HUES6 (cell line): ENCODE results near the gene MCOLN1.

Experiments used
- H3K27ac ChIP-seq: 2 replicates; pipeline ENCODE4 v1.7.0; 2013; ENCODE audit warnings: low read depth, mild to moderate bottlenecking, low read length, inconsistent platforms
- H3K27me3 ChIP-seq: 2 replicates; pipeline ENCODE4 v1.6.1; 2013; ENCODE audit warnings: low read length; ENCODE audit not compliant: control insufficient read depth, insufficient read depth
- H3K36me3 ChIP-seq: 2 replicates; pipeline ENCODE4 v1.6.1; 2013; ENCODE audit warnings: low read length; ENCODE audit not compliant: control insufficient read depth, insufficient read depth
- H3K4me1 ChIP-seq: 2 replicates; pipeline ENCODE4 v1.6.1; 2013; ENCODE audit warnings: low read length; ENCODE audit not compliant: control insufficient read depth, insufficient read depth
- H3K4me3 ChIP-seq: 2 replicates; pipeline ENCODE4 v1.5.1; 2013; ENCODE audit warnings: low read depth, low read length
- H3K9ac ChIP-seq: one replicate; pipeline ENCODE4 v1.6.1; 2013; ENCODE audit warnings: mild to moderate bottlenecking, low read length
- H3K9me3 ChIP-seq: 2 replicates; pipeline ENCODE4 v1.6.1; 2013; ENCODE audit warnings: low read depth, low read length; ENCODE audit not compliant: control insufficient read depth, insufficient read depth

Gene MCOLN1

GRCh38 chr19:7515645-7516151 is 6.7 kb upstream of the MCOLN1 start, which contains the start of gene ZNF358:
Gene ZNF358 (plus strand): TSS chr19:7516103. CDS start chr19:7519243, 3,140 bp downstream.
- Histone ChIP-seq H3K4me3 (peak within 1 kb of the TSS; percentile 83), H3K27ac (peak within 1 kb of the TSS; percentile 65), H3K36me3 (no peaks in the 10 kb centered on the region), H3K4me1 (peaks cover 13% of the 10 kb centered on the region), H3K27me3 (no peaks in the 10 kb centered on the region), H3K9me3 (no peaks in the 10 kb centered on the region), H3K9ac (peak within 1 kb of the TSS; percentile 85)

GRCh38 chr19:7516333-7516732 is 6.1 kb upstream of the MCOLN1 start:
- peaks cover 13% of the 10 kb centered on the region for H3K4me1 ChIP-seq
- H3K4me3 ChIP-seq = peak overlapping the region; percentile 83
- peak overlapping the region; percentile 80 for H3K9ac ChIP-seq
- peak overlapping the region; percentile 65 for H3K27ac ChIP-seq
- no peaks in the 10 kb centered on the region for H3K9me3 ChIP-seq
- H3K27me3 ChIP-seq = no peaks in the 10 kb centered on the region
- H3K36me3 ChIP-seq = no peaks in the 10 kb centered on the region

DNA sequence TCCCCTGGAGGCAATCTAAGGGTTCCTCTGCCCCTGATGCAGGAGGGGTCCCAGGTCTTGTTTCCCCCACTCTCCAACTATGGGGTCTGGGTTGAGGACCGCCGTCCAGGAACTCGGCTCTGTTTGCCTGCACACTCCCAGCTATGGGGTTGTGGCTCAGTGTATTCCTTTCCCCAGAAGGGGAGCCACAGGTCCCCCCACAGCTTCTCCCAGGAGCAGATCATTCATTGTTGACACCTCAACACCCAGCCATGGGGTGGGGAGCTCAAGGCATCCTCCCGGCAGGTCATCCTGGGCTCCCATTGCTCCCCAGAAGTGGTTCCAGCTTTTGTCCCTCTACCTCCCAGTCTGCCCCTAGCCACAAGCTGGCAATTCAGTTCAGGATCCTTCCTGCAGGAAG is 5.5 kb upstream of the MCOLN1 start:
- Histone ChIP-seq H3K9ac (peak overlapping the region; percentile 80), H3K4me1 (peaks cover 13% of the 10 kb centered on the region), H3K27ac (peak overlapping the region; percentile 65; the same call in 1 of the 2 replicates), H3K36me3 (no peaks in the 10 kb centered on the region), H3K4me3 (peak overlapping the region; percentile 83), H3K27me3 (no peaks in the 10 kb centered on the region), H3K9me3 (no peaks in the 10 kb centered on the region)

DNA sequence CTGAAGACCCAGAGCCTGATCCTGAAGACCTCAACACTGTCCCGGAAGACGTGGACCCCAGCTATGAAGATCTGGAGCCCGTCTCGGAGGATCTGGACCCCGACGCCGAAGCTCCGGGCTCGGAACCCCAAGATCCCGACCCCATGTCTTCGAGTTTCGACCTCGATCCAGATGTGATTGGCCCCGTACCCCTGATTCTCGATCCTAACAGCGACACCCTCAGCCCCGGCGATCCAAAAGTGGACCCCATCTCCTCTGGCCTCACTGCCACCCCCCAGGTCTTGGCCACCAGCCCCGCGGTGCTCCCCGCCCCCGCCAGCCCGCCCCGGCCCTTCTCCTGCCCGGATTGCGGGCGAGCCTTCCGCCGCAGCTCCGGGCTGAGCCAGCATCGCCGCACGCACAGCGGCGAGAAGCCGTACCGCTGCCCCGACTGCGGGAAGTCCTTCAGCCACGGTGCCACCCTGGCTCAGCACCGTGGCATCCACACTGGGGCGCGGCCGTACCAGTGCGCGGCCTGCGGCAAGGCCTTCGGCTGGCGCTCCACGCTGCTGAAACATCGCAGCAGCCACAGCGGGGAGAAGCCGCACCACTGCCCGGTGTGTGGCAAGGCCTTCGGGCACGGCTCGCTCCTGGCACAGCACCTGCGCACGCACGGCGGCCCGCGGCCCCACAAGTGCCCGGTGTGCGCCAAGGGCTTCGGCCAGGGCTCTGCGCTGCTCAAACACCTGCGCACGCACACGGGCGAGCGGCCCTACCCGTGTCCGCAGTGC is 2.9 kb upstream of the MCOLN1 start:
- H3K9ac ChIP-seq = no peak overlapping the region

DNA sequence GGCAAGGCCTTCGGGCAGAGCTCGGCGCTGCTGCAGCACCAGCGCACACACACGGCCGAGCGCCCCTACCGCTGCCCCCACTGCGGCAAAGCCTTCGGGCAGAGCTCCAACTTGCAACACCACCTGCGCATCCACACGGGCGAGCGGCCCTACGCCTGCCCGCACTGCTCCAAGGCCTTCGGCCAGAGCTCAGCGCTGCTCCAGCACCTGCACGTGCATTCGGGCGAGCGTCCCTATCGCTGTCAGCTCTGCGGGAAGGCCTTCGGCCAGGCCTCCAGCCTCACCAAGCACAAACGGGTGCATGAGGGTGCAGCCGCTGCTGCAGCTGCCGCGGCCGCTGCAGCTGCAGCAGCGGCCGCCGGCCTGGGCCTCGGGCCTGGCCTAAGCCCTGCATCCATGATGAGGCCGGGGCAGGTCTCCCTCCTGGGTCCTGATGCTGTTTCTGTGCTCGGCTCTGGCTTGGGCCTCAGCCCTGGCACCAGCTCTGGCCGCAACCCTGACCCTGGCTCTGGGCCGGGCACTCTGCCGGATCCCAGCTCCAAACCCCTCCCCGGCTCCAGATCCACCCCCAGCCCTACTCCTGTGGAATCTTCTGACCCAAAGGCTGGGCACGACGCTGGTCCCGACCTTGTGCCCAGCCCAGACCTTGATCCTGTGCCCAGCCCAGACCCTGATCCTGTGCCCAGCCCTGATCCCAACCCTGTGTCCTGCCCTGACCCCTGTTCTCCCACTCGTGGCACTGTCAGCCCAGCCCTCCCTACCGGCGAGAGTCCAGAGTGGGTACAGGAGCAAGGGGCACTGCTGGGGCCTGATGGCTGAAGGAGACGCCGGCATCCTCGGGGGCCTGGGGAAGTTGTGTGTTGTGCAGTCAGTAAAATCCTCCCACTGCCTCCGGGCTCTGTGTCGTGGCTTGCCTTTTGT is 2.0 kb upstream of the MCOLN1 start:
- no peak overlapping the region for H3K4me3 ChIP-seq
- peaks cover 11% of the 10 kb centered on the region for H3K4me1 ChIP-seq
- no peaks in the 10 kb centered on the region for H3K27me3 ChIP-seq

More for the DNA sequence above, 2.9 kb upstream of the MCOLN1 start:
- Histone ChIP-seq H3K36me3 (no peaks in the 10 kb centered on the region), H3K4me1 (peaks cover 16% of the 10 kb centered on the region), H3K9me3 (no peaks in the 10 kb centered on the region), H3K27ac (no peak overlapping the region), H3K27me3 (no peaks in the 10 kb centered on the region), H3K4me3 (no peak overlapping the region)

GRCh38 chr19:7521551-7522071 is 813 bp upstream of the MCOLN1 start:
- Histone ChIP-seq H3K27ac (no peak overlapping the region), H3K9me3 (no peaks in the 10 kb centered on the region), H3K27me3 (no peaks in the 10 kb centered on the region), H3K4me1 (peaks cover 7% of the 10 kb centered on the region), H3K36me3 (peaks cover under 1% of the 10 kb centered on the region; the same call in 1 of the 2 replicates), H3K9ac (no peak overlapping the region), H3K4me3 (peak overlapping the region; percentile 66)

More for the DNA sequence above, 2.0 kb upstream of the MCOLN1 start:
- Histone ChIP-seq H3K27ac (no peak overlapping the region), H3K9ac (no peak overlapping the region), H3K9me3 (no peaks in the 10 kb centered on the region), H3K36me3 (no peaks in the 10 kb centered on the region)

- Histone ChIP-seq H3K4me1 (peaks cover 3% of the 10 kb centered on the region; the same call in 1 of the 2 replicates), H3K36me3 (peaks cover 3% of the 10 kb centered on the region; the same call in 1 of the 2 replicates), H3K27ac (no peak overlapping the region), H3K4me3 (peak overlapping the region; percentile 66), H3K9me3 (no peaks in the 10 kb centered on the region), H3K9ac (peak overlapping the region; percentile 52), H3K27me3 (no peaks in the 10 kb centered on the region)
These were observed 671 bp downstream of the MCOLN1 start for GRCh38 chr19:7522923-7523667.

GRCh38 chr19:7524523-7524922 is 2.1 kb downstream of the MCOLN1 start:
- Histone ChIP-seq H3K4me3 (no peak overlapping the region), H3K36me3 (peaks cover 14% of the 10 kb centered on the region), H3K4me1 (peaks cover 3% of the 10 kb centered on the region; the same call in 1 of the 2 replicates), H3K9ac (no peak overlapping the region), H3K27ac (no peak overlapping the region), H3K27me3 (no peaks in the 10 kb centered on the region), H3K9me3 (no peaks in the 10 kb centered on the region)

- H3K9ac ChIP-seq = no peak overlapping the region
- H3K36me3 ChIP-seq = peaks cover 17% of the 10 kb centered on the region
- no peak overlapping the region for H3K27ac ChIP-seq
- peaks cover 3% of the 10 kb centered on the region; the same call in 1 of the 2 replicates for H3K4me1 ChIP-seq
- no peaks in the 10 kb centered on the region for H3K9me3 ChIP-seq
- no peaks in the 10 kb centered on the region for H3K27me3 ChIP-seq
- no peak overlapping the region for H3K4me3 ChIP-seq
These were observed 2.7 kb downstream of the MCOLN1 start for GRCh38 chr19:7524992-7525739.
